Stimulated activated CD8-positive, alpha-beta memory T cell treated with anti-CD3 and anti-CD28 coated beads, Interleukin-15, amount 100 ng/mL, for 4 hours (primary cell): ENCODE results near the gene CDC6.

ENCODE experiments used
- DNase-seq, 2 donors: peaks; one replicate each; pipeline ENCODE4 v3.0.0-alpha.2; 2020; ENCODE audit warnings: low read depth in 2 of 2

CDC6 gene

DNA sequence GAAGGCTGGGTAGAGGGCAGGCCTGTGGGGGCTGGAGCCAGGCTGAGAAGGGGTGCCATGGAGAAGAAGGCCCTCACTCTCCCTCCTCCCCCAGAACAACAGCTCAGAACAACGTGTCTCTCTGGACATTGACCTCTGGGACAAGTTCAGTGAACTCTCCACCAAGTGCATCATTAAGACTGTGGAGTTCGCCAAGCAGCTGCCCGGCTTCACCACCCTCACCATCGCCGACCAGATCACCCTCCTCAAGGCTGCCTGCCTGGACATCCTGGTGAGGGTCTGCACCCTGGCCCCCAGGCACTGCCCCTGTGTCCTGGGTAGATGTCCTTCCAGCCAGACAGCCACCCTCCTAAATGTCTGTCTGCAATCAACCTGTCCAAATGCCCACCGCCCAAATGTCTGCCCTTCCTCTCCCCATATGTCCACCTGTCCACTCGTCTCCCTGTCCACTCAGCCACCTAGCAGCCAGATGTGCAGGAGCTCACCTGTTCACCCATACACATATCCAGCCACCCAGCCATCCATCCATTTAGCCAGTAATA lies 64.6 kb downstream of the CDC6 start:
- no peak for DNase-seq

DNA sequence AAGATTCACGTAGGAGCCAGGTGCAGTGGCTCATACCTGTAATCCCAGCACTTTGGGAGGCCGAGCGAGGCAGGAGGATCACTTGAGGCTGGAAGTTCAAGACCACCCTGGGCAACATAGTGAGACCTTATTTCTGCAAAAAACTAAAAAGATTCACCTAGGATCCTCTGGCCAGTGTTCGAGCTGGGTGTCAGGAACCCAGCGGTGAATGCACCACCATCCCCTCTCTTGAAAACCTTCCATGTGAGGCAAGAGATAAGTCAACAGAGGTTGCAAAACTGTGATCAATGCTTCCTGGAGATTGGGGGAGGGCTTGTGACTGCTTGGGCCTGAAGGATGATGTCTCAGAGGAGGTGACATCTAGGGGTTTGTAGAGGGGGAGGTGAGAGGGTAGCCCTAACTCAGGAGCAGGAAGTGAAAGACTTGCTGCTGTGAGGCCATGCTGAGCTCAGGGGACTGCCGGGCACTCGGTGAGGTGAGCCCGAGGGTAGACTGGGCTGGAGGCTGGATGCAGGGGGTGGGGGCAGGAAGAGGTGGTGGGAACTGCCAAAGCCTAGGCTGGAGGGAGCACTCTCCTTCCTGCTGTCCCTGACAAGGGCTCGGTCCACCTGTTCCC lies 65.2 kb downstream of the CDC6 start:
- no peak for DNase-seq
